PC-9 (cell line): ENCODE data around the gene HOXC13. TPM values are rescaled to one million over a fixed set of nuclear protein-coding genes. Genes with fewer than 3 reads are reported as not detected.

Experiments used
- BruUV-seq: library from RNA; stranded (reverse); fragments of 400-500 nt; replicated peaks from 2 replicates; lab custom pipeline; 2021; lab: Mats Ljungman, UMichigan
- CTCF ChIA-PET: fragments of 300-600 bp; sonication (Branson Sonifier 250); formaldehyde crosslinking; loops from one replicate; lab custom pipeline; 2022; ENCODE audit warnings: antibody characterized with exemption; lab: Charles Lee
- POLR2A ChIA-PET: fragments of 300-600 bp; sonication (Branson Sonifier 250); formaldehyde crosslinking; loops from one replicate; lab custom pipeline; 2022; ENCODE audit warnings: antibody characterized with exemption; ENCODE audit not compliant: unreplicated experiment; lab: Charles Lee
- DNase-seq, 2 experiments: peaks; one replicate each; pipeline versions ENCODE4 v3.0.0 to v3.0.0-alpha.2; 2015 to 2022; ENCODE audit warnings: mixed read lengths in 1 of 2
- H2AFZ ChIP-seq: fragments of 200-600 bp; sonication (generic); 2 replicates; pipeline ENCODE4 v1.8.1; 2017; ENCODE audit warnings: antibody characterized with exemption
- H3F3A ChIP-seq: fragments of 200-600 bp; sonication (generic); 2 replicates; pipeline ENCODE4 v1.8.1; 2017; ENCODE audit warnings: antibody characterized with exemption, mild to moderate bottlenecking, low read depth; ENCODE audit not compliant: insufficient read depth
- H3K27ac ChIP-seq: fragments of 200-600 bp; sonication (generic); 2 replicates; pipeline ENCODE4 v1.6.1; 2016; ENCODE audit warnings: mixed run types
- H3K27me3 ChIP-seq: fragments of 200-600 bp; sonication (generic); 2 replicates; pipeline ENCODE4 v1.6.1; 2016; ENCODE audit warnings: low read depth, mixed run types; ENCODE audit not compliant: insufficient read depth
- H3K36me3 ChIP-seq: fragments of 200-600 bp; sonication (generic); 2 replicates; pipeline ENCODE4 v1.6.1; 2016; ENCODE audit warnings: low read depth, mixed run types
- H3K4me1 ChIP-seq: fragments of 200-600 bp; sonication (generic); replicated peaks from 2 replicates; pipeline ENCODE4 v1.6.1; 2016; ENCODE audit warnings: mixed run types; ENCODE audit not compliant: insufficient read depth
- H3K4me2 ChIP-seq: fragments of 200-600 bp; sonication (generic); 2 replicates; pipeline ENCODE4 v1.6.1; 2017; ENCODE audit warnings: mixed run types
- H3K4me3 ChIP-seq: fragments of 200-600 bp; sonication (generic); 2 replicates; pipeline ENCODE4 v1.6.1; 2016; ENCODE audit warnings: mixed run types
- H3K79me2 ChIP-seq: fragments of 200-600 bp; sonication (generic); 2 replicates; pipeline ENCODE4 v1.6.1; 2017; ENCODE audit warnings: low read depth, mixed run types
- H3K9me2 ChIP-seq: fragments of 200-600 bp; sonication (generic); 2 replicates; pipeline ENCODE4 v1.8.1; 2017; ENCODE audit warnings: mild to moderate bottlenecking; ENCODE audit not compliant: insufficient read depth
- H3K9me3 ChIP-seq: fragments of 200-600 bp; sonication (generic); 2 replicates; pipeline ENCODE4 v1.8.1; 2016; ENCODE audit warnings: low read depth; ENCODE audit not compliant: insufficient read depth
- H4K20me1 ChIP-seq: fragments of 200-600 bp; sonication (generic); 2 replicates; pipeline ENCODE4 v1.8.1; 2017; ENCODE audit not compliant: insufficient read depth
- EZH2 ChIP-seq: fragments of 200-600 bp; sonication (generic); IDR thresholded peaks from 2 replicates; pipeline ENCODE4 v1.8.0; 2017; ENCODE audit warnings: antibody characterized with exemption, low read depth
- intact Hi-C: fragments of 100-400 bp; cut with micrococcal nuclease; formaldehyde crosslinking; loops from one replicate; pipeline ENCODE4 v1.10.0; 2022; ENCODE audit not compliant: unreplicated experiment
- total RNA-seq: library from RNA; stranded (reverse); gene quantifications from 2 replicates; pipeline ENCODE4 v1.2.3, GENCODE V29; 2021
- TF ChIP-seq, protein P1 (sequence below): fragments of 200-600 bp; sonication (generic); conservative IDR thresholded peaks from 2 replicates; pipeline ENCODE4 v1.6.1; 2017; ENCODE audit warnings: mixed run types, antibody characterized with exemption, mild to moderate bottlenecking, moderate library complexity

HOXC13 gene
- total RNA-seq, 1 experiment from 2014 or later = 1.8 TPM

DNA sequence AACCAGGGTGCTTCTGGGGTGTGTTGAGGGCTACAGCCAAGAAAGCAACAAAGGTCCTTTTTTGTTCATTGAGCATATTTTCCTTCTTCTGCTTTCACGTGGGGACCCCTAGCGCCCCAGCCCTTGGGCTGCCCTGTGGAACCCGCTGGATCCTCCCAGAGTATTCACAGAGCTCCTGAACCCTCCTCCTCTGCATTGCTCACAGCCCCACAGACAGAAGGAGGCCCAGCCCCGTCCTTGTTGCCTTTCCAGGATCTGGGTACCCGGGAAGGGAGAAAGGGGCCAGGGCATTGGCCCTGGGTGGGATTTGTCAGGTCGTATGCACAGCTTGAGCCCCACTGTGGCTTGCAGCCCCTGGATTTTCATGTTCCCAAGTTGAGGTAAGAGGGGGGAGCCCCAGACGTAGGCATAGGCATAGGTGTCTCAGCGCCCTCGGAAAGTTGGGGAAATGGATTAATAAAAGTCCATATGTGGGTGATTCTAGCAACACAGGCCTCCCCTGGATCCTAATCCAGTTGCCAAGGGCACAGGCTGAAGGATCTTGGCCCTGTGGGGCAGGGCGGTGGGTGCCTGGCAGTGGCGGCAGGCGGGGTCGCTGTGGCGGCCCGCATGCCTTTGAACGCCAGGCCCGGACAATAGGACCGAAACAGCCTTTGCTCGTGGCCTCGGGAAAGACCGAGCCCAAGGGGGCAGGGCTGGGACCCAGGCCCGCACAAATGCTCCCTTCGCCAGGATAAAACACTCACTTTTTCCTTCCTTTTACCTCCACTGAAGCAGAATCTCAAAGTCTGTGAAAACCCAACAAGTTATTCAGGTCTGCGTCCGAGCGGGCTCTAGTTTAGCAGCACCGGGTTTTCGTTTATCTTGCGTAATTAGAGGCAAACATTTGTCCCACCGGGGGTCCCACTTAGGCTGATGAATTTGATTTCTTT, 43.3 kb downstream of the HOXC13 start:
- no peaks in the 10 kb centered on the region for H3K36me3 ChIP-seq
- DNase-seq = no peak
- TF ChIP-seq, protein P1, sequence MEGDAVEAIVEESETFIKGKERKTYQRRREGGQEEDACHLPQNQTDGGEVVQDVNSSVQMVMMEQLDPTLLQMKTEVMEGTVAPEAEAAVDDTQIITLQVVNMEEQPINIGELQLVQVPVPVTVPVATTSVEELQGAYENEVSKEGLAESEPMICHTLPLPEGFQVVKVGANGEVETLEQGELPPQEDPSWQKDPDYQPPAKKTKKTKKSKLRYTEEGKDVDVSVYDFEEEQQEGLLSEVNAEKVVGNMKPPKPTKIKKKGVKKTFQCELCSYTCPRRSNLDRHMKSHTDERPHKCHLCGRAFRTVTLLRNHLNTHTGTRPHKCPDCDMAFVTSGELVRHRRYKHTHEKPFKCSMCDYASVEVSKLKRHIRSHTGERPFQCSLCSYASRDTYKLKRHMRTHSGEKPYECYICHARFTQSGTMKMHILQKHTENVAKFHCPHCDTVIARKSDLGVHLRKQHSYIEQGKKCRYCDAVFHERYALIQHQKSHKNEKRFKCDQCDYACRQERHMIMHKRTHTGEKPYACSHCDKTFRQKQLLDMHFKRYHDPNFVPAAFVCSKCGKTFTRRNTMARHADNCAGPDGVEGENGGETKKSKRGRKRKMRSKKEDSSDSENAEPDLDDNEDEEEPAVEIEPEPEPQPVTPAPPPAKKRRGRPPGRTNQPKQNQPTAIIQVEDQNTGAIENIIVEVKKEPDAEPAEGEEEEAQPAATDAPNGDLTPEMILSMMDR = no peak
- no peak for TF ChIP-seq EZH2
- H4K20me1 ChIP-seq = no peaks in the 10 kb centered on the region
- H3K27ac ChIP-seq = no peak overlapping the region
- no peak overlapping the region for H2AFZ ChIP-seq
- BruUV-seq = no TSS peak
- POLR2A ChIA-PET = no interaction called here
- CTCF ChIA-PET = no interaction called here
- 0 out of 2 replicates have a peak, but pooled peaks cover 10% of the 10 kb centered on the region for H3F3A ChIP-seq
- no peaks in the 10 kb centered on the region for H3K27me3 ChIP-seq
- no peak overlapping the region for H3K4me3 ChIP-seq
- H3K79me2 ChIP-seq = no peaks in the 10 kb centered on the region
- H3K4me2 ChIP-seq = no peak overlapping the region
- H3K9me3 ChIP-seq = no peaks in the 10 kb centered on the region
- peaks cover 4% of the 10 kb centered on the region; the same call in 1 of the 2 replicates for H3K4me1 ChIP-seq
- no peaks in the 10 kb centered on the region for H3K9me2 ChIP-seq
- intact Hi-C loops = no loop called here

- H4K20me1 ChIP-seq = no peaks in the 10 kb centered on the region
- H3K9me2 ChIP-seq = no peaks in the 10 kb centered on the region
- peaks cover 4% of the 10 kb centered on the region; the same call in 1 of the 2 replicates for H3K4me1 ChIP-seq
- ChIA-PET POLR2A (no interaction called here), CTCF (no interaction called here)
- H3K4me3 ChIP-seq = no peak overlapping the region
- H3K9me3 ChIP-seq = no peaks in the 10 kb centered on the region
- H3K79me2 ChIP-seq = no peaks in the 10 kb centered on the region
- H3F3A ChIP-seq = 0 out of 2 replicates have a peak, but pooled peaks cover 6% of the 10 kb centered on the region
- intact Hi-C loops = no loop called here
- H3K27ac ChIP-seq = no peak overlapping the region
- BruUV-seq = no TSS peak
- no peak overlapping the region for H2AFZ ChIP-seq
- TF ChIP-seq EZH2 = no peak
- TF ChIP-seq, protein P1 = no peak
- DNase-seq = no peak
- H3K4me2 ChIP-seq = no peak overlapping the region
- H3K27me3 ChIP-seq = no peaks in the 10 kb centered on the region
- no peaks in the 10 kb centered on the region for H3K36me3 ChIP-seq
Measured at GRCh38 chr12:53982648-53983567, 44.3 kb downstream of the HOXC13 start.

DNA sequence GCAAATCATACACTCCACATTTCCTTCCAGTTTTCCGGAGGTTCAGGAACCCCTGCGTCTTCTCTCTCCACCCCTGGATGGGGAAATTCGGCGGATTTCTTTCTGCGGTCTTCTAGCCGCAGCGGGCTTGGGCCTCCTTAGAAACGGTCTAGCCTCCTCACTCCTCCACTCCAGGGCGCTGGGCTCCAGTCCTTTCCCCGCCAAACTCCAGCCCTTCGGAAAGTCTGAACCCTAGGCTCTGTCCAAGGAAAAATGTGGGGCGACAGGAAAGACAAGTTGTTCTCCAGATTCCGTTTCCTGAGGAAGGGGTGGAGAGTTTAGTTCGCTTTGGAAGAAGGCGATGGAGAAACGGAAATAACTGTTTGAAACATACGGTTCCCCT, 44.9 kb downstream of the HOXC13 start:
- ChIA-PET CTCF (no interaction called here), POLR2A (no interaction called here)
- Histone ChIP-seq H3K4me1 (peaks cover 9% of the 10 kb centered on the region; the same call in 1 of the 2 replicates), H3K27me3 (no peaks in the 10 kb centered on the region), H3K36me3 (no peaks in the 10 kb centered on the region), H3K4me3 (no peak overlapping the region), H2AFZ (no peak overlapping the region), H3F3A (peaks cover 6% of the 10 kb centered on the region; the same call in 1 of the 2 replicates), H3K4me2 (no peak overlapping the region), H3K79me2 (no peaks in the 10 kb centered on the region), H4K20me1 (no peaks in the 10 kb centered on the region), H3K9me3 (no peaks in the 10 kb centered on the region), H3K27ac (no peak overlapping the region), H3K9me2 (no peaks in the 10 kb centered on the region)
- DNase-seq = no peak
- BruUV-seq = no TSS peak
- no peak for TF ChIP-seq EZH2
- TF ChIP-seq, protein P1 = no peak
- intact Hi-C loops = no loop called here
